IPS-18c (cell line): Measurements from ENCODE around the gene CACNA1S.

Source experiments
- H3K4me3 ChIP-seq: 2 replicates; pipeline ENCODE4 v1.7.0; 2013; ENCODE audit warnings: low read depth, mild to moderate bottlenecking, low read length, moderate library complexity; ENCODE audit not compliant: insufficient read depth
- H3K9me3 ChIP-seq: one replicate; pipeline ENCODE4 v1.6.1; 2013; ENCODE audit warnings: mild to moderate bottlenecking, low read length, moderate library complexity; ENCODE audit not compliant: control insufficient read depth, insufficient read depth

CACNA1S gene

DNA sequence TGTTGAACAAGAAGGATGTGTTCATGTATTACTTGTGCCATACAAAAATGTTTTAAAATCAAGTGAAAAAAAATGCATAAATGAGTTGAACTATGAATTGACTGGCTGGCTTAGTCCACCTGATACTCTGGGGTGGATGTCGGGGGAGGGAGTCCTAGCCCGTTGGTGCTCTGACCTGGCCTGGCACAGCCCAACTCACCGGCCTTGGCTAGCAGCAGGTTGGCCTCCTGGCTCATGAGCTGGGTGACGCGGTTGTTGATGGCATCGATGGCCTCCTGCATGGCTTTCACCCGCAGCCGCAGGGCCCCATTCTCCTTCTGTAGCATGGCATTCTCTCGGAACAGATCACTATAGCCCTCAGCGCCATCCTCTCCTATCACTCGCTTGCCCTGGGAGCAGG is 110.3 kb downstream of the CACNA1S start:
- peaks cover 2% of the 10 kb centered on the region for H3K9me3 ChIP-seq
- no peak overlapping the region for H3K4me3 ChIP-seq

DNA sequence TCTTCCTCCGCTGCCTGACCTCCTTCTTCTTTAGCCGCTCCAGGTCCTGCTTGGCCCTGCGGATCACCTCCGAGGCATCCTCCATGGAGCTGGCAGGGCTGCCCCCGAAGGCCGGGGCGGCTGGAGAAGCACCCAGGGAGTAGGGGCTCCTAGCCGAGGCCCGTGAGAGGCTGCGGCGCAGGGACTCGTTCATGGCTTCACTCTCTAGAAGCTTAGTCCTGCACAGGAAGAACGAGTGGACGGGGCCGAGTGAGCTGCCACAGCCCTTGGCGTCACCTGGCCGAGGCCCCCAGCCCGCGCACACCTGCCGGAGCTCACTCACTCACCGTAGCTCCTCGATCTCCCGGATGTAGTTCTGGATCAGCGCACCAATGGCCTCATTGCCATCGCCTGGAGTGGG is 111.8 kb downstream of the CACNA1S start:
- H3K4me3 ChIP-seq: no peak overlapping the region

DNA sequence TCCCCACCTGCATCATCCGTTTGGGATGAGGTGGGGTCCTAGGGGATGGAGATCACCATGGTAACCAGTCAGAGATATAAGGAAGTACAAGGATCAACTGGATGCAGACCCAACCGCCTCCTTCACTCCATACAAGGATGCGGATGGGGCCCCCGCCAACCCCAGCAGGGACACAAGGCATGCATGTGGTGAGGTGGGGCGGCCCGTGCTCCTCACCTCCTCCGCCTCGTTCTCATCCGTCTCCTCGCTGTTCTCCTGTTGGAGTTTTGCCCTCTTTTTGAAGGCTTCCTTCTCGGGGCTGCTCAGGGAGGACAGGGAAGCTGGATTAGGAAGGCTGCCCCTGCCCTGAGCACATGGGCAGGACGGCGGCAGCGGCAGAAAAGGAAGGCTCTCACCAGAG is 112.6 kb downstream of the CACNA1S start:
- Histone ChIP-seq H3K9me3 (peaks cover 2% of the 10 kb centered on the region), H3K4me3 (no peak overlapping the region)

More for the DNA sequence above, 111.8 kb downstream of the CACNA1S start:
- H3K9me3 ChIP-seq: peaks cover 2% of the 10 kb centered on the region

- Histone ChIP-seq H3K9me3 (peaks cover 2% of the 10 kb centered on the region), H3K4me3 (no peak overlapping the region)
These were observed 113.9 kb downstream of the CACNA1S start for GRCh38 chr1:200998323-200998722.

DNA sequence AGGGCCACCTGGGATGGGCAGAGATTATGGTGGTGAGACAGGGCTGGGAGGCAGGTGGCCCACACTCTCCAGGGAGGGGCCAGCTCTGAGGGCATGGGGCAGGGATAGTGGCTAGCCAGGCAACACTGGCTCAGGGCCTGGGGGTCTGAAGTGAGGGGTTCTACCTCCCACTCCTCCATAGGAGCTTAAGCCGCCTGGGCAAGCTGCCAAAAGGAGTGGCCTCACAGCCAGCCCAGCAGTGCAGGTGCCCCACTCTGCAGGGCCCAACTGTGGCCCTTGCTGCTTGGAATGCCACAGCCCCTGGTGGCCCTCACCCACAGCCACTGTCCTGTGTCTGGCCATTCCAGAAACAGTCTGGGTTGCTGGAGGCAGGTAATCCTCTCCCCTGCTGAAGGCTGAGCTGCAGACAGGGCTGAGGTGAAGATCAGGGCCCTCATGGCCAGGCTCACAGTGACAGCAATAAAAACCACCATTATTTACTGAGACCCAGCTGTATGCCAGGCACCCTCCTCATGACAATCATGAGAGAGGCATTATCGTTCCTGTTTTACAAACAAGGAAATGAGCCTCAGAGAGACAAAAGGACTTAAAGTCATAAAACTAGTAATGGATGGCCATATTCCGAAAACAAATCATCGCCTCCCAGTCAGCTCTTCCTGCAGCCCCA is 119.7 kb downstream of the CACNA1S start:
- Histone ChIP-seq H3K4me3 (no peak overlapping the region), H3K9me3 (no peaks in the 10 kb centered on the region)

GRCh38 chr1:200991097-200991614 is 121.1 kb downstream of the CACNA1S start:
- H3K4me3 ChIP-seq: no peak overlapping the region
- H3K9me3 ChIP-seq: no peaks in the 10 kb centered on the region

GRCh38 chr1:200990114-200990513 is 122.1 kb downstream of the CACNA1S start:
- Histone ChIP-seq H3K4me3 (no peak overlapping the region), H3K9me3 (no peaks in the 10 kb centered on the region)
